Measurements from ENCODE around the gene FRRS1L. TPM values are rescaled to one million over a fixed set of nuclear protein-coding genes. Genes with fewer than 3 reads are reported as not detected.

The FRRS1L gene
- total RNA-seq, 1 experiment from 2014 or later = not detected

DNA sequence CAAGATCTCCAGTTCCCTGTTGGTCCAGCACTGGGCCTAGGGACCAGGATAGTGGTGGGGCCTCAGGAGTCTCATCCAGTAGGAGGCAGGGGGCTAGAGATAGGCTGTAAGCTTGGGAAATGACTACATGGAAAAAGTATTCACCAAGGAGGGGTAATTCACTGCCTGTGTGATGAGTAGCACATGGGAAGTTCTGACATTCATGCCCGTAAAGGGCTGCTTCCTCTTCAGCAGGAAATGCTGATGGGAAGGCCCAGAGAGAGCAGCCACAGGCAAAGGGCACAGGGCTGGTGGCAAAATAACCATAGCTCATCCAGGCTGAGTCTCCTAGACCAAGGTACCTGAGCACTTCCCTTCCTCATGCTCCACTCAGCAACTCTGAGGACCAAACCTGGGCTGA lies 23.1 kb upstream of the FRRS1L start:
- no peak for DNase-seq (ENCODE audit: low read depth in 1 of 2, low spot score in 2 of 2)
- H3K27me3 ChIP-seq (replicated peaks) = no peaks in the 10 kb centered on the region
- H3K36me3 ChIP-seq = no peaks in the 10 kb centered on the region
- H3K4me1 ChIP-seq (replicated peaks) = peaks cover 4% of the 10 kb centered on the region; the same call in 1 of the 2 replicates
- no peak overlapping the region for H3K27ac ChIP-seq
- no peak overlapping the region for H3K4me3 ChIP-seq
- no peaks in the 10 kb centered on the region for H3K9me3 ChIP-seq (replicated peaks)

DNA sequence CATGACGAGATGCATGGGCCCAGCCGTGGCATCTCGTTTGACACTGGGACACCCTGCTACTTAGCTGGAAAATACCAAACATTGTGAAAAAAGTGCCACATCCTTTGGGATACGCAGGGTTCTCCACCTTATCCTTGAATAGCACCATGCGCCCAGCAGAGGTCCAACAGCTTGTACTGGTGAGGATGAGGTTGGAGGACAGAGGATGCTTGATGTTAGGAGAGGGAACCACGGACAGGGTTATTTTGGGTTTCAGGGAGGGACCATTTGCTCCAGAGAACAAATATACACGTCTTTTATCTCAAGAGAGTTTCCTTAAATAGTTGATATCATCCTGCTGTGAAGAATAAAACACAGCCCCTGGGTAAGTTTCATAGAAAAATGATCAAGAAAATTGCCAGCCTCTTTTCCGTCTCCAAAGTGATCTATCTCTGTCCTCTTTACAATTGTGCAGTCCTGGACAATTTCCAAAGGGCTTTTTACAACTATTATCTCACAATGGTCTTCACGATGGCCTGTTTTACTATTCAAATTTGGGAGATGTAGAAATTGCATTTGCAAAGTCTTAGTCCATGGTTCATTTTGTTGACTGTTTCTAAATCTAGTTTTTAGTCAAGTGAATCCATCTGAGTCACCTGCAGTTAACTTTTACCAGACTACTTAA lies 19.9 kb upstream of the FRRS1L start:
- no peak for DNase-seq (ENCODE audit: low read depth in 1 of 2, low spot score in 2 of 2)
- no peak overlapping the region for H3K4me3 ChIP-seq
- no peaks in the 10 kb centered on the region for H3K4me1 ChIP-seq (replicated peaks)
- no peaks in the 10 kb centered on the region for H3K27me3 ChIP-seq (replicated peaks)
- no peaks in the 10 kb centered on the region for H3K9me3 ChIP-seq (replicated peaks)
- no peak overlapping the region for H3K27ac ChIP-seq
- no peaks in the 10 kb centered on the region for H3K36me3 ChIP-seq

DNA sequence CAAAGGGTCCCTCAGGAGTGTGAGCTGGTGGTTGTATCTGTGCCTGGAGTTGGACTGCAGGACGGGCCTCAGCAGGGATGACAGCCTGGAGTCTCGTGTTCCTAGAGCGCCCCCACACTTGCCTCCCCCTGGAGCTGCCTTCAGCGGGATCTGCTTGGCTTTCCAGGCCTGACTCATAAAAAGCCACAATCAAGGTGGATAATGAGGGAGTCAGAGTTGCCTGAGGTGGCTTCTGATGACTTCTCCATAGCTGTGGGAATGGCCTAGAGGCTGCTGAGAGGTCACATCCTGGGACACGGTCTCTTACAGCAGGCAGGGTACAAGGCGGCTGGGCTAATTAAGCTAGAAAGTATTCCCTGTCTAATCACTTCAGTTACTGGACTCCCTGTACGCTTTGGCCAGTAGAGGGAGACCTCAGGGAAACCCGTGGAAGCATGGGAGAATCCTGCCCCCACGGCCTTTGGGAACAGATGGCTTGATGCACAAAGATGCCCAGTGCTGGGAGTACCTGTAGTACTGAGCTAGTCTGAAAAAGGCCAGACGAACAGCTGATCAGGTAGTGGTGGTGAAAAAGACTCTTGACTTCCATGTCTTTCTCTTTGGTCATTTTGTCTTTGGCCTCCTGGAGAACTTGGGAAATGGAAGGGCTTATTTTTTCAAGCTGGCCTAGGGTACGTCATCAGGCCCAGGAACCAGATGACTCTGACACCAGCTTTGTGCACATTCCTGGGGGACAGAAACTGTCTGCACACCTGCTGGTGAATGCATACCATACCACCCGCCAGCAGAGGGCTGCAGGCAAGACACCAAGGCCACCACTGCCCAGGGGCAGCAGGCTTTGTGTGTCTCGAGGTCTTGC lies 16.1 kb upstream of the FRRS1L start:
- Histone ChIP-seq H3K36me3 (no peaks in the 10 kb centered on the region), H3K4me1 (replicated peaks) (no peaks in the 10 kb centered on the region), H3K9me3 (replicated peaks) (no peaks in the 10 kb centered on the region), H3K4me3 (no peak overlapping the region), H3K27me3 (replicated peaks) (no peaks in the 10 kb centered on the region), H3K27ac (no peak overlapping the region)
- peak; percentile 19 to 52 for DNase-seq (ENCODE audit: low read depth in 1 of 2, low spot score in 2 of 2)

DNA sequence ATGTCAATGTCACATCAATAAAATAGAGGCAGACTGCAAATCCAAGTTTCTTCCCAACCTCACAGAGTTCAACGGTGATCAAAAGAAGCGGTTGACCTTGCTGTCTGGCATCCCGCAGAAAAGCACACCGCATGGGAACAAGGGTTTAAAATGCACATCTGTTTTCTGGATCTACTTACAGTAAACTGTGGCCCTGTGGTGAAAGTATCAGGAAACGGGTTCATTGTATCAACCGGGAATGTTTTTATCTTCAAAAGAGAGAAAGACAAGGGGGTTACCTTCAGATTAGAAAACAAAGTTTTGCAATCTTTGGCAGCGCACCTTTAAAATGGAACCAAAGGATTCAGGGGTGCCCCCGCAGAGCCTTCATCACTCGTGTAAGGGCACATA lies 15.5 kb upstream of the FRRS1L start:
- H3K27ac ChIP-seq = no peak overlapping the region
- DNase-seq (ENCODE audit: low read depth in 1 of 2, low spot score in 2 of 2) = no peak
- H3K4me3 ChIP-seq = no peak overlapping the region
- no peaks in the 10 kb centered on the region for H3K27me3 ChIP-seq (replicated peaks)
- no peaks in the 10 kb centered on the region for H3K4me1 ChIP-seq (replicated peaks)
- no peaks in the 10 kb centered on the region for H3K36me3 ChIP-seq
- no peaks in the 10 kb centered on the region for H3K9me3 ChIP-seq (replicated peaks)

DNA sequence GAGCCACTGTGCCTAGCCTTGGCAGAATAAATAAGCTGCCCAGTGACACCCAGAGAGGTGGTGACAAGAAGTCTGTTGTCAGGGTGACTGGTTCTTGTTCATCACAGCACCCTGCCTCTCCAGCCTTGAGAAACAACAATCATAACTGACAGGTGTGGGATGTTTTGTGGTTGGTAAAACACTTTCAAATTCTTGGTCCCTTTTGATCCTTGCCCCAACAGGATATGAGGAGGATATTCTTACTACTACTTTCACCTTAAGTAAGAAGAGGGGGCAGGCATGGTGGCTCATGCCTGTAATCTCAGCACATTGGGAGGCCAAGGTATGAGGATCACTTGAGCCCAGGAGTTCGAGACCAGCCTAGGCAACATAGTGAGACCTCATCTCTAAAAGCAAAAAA lies 14.2 kb upstream of the FRRS1L start:
- Histone ChIP-seq H3K27me3 (replicated peaks) (no peaks in the 10 kb centered on the region), H3K9me3 (replicated peaks) (no peaks in the 10 kb centered on the region)

DNA sequence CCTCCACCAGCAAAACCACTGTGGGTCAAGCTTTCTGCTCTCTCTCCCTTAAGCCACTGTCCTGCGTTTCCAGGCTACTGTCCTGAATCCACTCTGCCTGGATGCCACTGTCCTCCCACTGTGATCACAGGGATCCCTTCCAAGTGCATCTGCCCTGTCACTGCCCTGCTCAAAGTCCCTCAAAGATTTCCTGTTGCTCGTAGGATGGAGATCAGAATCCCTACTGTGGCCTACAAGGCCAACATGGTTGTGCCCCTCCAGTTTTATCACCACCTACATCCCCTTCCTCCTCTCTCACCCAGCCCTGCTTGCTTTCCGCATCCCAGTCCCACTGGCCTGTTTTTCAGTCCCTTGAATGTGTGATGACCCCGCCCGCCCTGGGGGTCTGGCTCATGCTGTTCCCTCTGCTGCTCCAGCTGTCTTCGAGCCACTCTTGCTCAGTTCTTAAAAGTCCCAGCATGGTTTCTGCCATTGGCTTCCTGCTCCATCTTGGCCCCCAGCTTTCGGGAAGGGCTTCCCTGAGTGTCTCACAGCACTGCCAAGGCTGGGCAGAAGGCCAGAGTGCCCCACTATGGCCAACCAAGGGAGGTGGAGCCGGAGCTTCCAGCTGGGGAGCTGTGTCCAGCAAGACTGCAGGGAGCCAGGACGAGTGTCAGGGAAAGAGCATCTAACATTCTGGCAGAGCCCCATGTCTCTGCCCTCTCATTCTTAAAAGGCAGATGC lies 12.9 kb upstream of the FRRS1L start:
- no peaks in the 10 kb centered on the region for H3K4me1 ChIP-seq (replicated peaks)
- H3K27me3 ChIP-seq (replicated peaks) = no peaks in the 10 kb centered on the region
- DNase-seq (ENCODE audit: low read depth in 1 of 2, low spot score in 2 of 2) = no peak
- no peak overlapping the region for H3K4me3 ChIP-seq
- no peaks in the 10 kb centered on the region for H3K36me3 ChIP-seq
- H3K9me3 ChIP-seq (replicated peaks) = no peaks in the 10 kb centered on the region
- H3K27ac ChIP-seq = no peak overlapping the region

More for the DNA sequence above, 14.2 kb upstream of the FRRS1L start:
- H3K4me1 ChIP-seq (replicated peaks) = no peaks in the 10 kb centered on the region
- no peak overlapping the region for H3K27ac ChIP-seq
- H3K4me3 ChIP-seq = no peak overlapping the region
- no peak for DNase-seq (ENCODE audit: low read depth in 1 of 2, low spot score in 2 of 2)
- no peaks in the 10 kb centered on the region for H3K36me3 ChIP-seq

DNA sequence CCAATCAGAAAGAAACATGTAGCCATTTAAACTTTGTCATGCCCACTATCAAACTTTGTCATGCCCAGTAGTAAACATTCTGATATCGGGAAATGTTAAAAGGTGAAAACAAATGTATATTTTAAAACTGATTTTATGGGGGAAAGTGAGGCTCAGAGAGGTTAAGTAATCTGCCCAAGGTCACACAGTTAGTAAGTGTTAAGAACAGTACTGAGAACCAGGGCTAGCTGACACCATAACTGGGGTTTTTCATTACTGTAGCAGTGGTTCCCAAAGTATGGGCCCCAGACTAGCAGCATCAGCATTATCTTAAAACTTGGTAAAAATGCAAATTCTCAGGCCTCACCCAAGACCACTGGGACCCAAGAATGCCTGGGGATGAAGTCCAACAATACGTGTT lies 9.9 kb upstream of the FRRS1L start:
- no peaks in the 10 kb centered on the region for H3K36me3 ChIP-seq
- no peaks in the 10 kb centered on the region; the same call in 1 of the 2 replicates for H3K27me3 ChIP-seq (replicated peaks)
- no peak for DNase-seq (ENCODE audit: low read depth in 1 of 2, low spot score in 2 of 2)
- no peak overlapping the region for H3K4me3 ChIP-seq
- no peaks in the 10 kb centered on the region for H3K9me3 ChIP-seq (replicated peaks)
- no peak overlapping the region for H3K27ac ChIP-seq
- no peaks in the 10 kb centered on the region for H3K4me1 ChIP-seq (replicated peaks)

DNA sequence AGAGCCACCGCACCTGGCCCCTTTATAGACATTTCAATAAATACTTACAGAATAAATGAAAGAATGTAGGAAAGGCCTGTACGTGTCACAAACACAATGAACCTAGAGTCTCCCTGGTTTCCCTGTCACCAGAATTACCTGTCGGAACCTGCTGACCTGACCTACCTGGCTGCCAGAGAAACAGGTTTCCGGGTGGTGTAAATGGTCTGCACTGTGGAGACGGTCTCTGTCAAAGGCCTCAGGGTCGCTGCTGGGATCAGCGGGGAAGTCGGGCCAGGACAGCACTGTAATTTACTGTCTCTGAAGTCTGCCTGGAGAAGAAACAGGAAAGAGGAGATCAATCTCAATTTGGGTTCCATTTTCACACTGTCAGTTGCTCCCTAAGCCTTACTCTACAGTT lies 9.3 kb upstream of the FRRS1L start:
- H3K27ac ChIP-seq = no peak overlapping the region
- H3K27me3 ChIP-seq (replicated peaks) = no peaks in the 10 kb centered on the region; the same call in 1 of the 2 replicates
- H3K4me3 ChIP-seq = no peak overlapping the region
- H3K4me1 ChIP-seq (replicated peaks) = no peaks in the 10 kb centered on the region
- no peaks in the 10 kb centered on the region for H3K9me3 ChIP-seq (replicated peaks)
- no peaks in the 10 kb centered on the region for H3K36me3 ChIP-seq
- DNase-seq (ENCODE audit: low read depth in 1 of 2, low spot score in 2 of 2) = no peak

DNA sequence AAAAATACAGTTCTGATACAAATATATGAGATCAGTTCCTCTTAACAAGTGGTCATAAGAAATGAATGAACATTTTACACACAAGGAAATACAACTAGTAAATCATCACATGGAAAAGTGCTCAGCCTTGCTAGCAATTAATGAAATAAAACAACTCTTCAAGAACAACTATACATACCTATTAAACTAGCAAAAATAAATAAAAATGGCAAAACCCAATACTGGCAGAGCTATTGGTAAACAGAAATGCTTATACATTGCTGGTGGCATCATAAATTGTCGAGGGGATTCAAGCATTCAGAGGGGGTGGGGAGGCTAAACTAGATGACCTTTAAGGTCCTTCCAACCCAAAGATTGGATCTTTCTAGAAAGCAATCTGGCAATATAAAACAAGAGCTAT lies 5.9 kb upstream of the FRRS1L start:
- peaks cover 5% of the 10 kb centered on the region; the same call in 1 of the 2 replicates for H3K27me3 ChIP-seq (replicated peaks)
- no peak for DNase-seq (ENCODE audit: low read depth in 1 of 2, low spot score in 2 of 2)
- no peaks in the 10 kb centered on the region for H3K9me3 ChIP-seq (replicated peaks)
- no peak overlapping the region for H3K4me3 ChIP-seq
- H3K27ac ChIP-seq = no peak overlapping the region
- no peaks in the 10 kb centered on the region for H3K4me1 ChIP-seq (replicated peaks)
- no peaks in the 10 kb centered on the region for H3K36me3 ChIP-seq

DNA sequence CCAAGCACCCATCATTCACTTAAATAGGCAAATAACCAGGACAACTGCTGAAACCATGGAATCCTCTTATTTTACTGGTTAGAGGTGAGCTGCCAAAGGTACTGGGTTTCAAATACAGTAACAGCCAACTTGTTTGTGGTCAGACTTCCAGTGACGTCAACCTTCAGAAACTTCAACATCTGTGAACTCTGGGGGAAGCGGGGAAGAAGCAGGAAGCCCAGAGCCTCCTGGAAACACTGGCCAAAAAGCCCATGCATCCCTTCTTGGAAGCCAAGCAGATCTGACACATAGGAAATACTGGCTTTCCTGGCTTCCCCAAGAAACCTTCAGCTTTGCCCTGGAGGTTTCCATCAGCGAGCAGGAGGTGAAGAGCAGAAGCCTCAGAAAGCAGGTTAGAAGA lies 4.9 kb upstream of the FRRS1L start:
- Histone ChIP-seq H3K27me3 (replicated peaks) (peaks cover 13% of the 10 kb centered on the region), H3K4me3 (no peak overlapping the region), H3K9me3 (replicated peaks) (no peaks in the 10 kb centered on the region), H3K36me3 (no peaks in the 10 kb centered on the region), H3K4me1 (replicated peaks) (no peaks in the 10 kb centered on the region), H3K27ac (no peak overlapping the region)
- no peak for DNase-seq (ENCODE audit: low read depth in 1 of 2, low spot score in 2 of 2)

DNA sequence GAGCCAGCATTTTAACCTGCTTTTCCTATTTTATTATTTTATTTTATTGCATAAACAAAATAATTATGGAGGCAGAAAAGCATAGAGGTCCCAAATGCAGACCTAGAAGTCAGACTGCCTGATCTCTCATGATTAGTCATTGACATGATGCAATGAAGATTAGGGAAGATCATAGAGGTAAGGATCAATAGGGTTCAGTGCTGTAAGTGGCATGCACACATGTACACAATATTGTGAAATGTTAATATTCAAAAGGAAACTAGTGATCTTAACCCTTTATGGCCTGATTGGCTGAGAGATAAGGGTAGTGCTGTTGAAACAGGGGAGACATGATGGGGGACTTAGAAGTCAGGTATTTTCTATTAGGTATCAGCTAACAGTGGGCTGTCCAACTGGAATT lies 1.1 kb upstream of the FRRS1L start:
- Histone ChIP-seq H3K36me3 (no peaks in the 10 kb centered on the region), H3K27me3 (replicated peaks) (peaks cover 21% of the 10 kb centered on the region)
- no peak for DNase-seq (ENCODE audit: low read depth in 1 of 2, low spot score in 2 of 2)

DNA sequence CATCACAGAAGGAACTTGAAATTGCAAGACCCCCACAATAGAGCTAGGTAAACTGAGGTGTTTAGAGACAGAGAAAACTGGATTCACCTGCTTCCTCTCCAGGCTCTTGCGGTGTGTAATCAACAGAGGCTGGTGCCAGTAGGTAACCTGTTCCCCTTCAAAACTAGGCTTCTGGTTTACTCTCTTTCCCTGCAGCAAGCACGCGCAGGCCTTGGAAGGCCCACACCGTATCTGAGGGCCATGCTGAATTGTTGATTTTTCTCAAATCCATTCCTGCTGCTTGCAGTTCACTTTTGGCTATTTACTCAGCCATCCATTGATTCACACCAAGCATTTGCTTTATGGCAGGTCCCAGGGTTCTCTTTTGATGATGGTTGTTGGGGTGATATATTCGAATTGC lies 667 bp upstream of the FRRS1L start:
- H3K27ac ChIP-seq = no peak overlapping the region
- H3K36me3 ChIP-seq = no peaks in the 10 kb centered on the region
- DNase-seq (ENCODE audit: low read depth in 1 of 2, low spot score in 2 of 2) = no peak
- H3K9me3 ChIP-seq (replicated peaks) = no peaks in the 10 kb centered on the region
- H3K4me3 ChIP-seq = no peak overlapping the region
- H3K4me1 ChIP-seq (replicated peaks) = no peaks in the 10 kb centered on the region
- H3K27me3 ChIP-seq (replicated peaks) = peaks cover 21% of the 10 kb centered on the region

More for the DNA sequence above, 1.1 kb upstream of the FRRS1L start:
- Histone ChIP-seq H3K4me3 (no peak overlapping the region), H3K4me1 (replicated peaks) (no peaks in the 10 kb centered on the region), H3K9me3 (replicated peaks) (no peaks in the 10 kb centered on the region), H3K27ac (no peak overlapping the region)

DNA sequence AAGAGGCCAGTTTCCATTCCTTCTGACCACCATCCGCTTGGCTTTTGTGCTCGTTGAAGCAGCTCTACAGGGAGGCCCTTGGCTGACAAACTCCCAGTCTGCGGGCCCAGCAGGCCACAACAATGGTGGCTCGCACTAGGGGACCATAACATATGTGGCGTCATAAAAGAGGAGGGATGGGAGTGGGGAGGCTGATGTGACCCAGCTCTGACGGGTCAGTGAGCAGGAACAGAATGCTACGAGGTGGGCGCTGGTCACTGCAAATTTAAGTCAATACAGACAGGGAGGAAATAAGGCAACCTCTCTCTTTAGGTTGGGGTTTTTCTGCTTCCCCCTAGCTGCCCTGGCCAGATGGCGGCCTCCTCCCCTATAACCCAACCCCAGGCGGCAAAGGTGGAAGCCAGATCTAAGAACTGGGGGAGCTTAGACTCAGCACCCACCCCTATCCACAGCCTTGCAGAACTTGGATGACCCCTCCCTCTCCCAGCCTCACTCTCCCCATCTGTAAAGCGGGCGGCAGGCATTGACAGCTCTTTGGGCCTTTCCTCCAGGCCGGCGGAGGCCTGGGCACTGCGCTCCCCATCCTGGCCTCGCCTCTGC lies 778 bp downstream of the FRRS1L start:
- no peaks in the 10 kb centered on the region for H3K4me1 ChIP-seq (replicated peaks)
- peaks cover 21% of the 10 kb centered on the region for H3K27me3 ChIP-seq (replicated peaks)
- no peaks in the 10 kb centered on the region for H3K36me3 ChIP-seq
- H3K9me3 ChIP-seq (replicated peaks) = no peaks in the 10 kb centered on the region
- no peak overlapping the region for H3K27ac ChIP-seq
- DNase-seq (ENCODE audit: low read depth in 1 of 2, low spot score in 2 of 2) = no peak
- H3K4me3 ChIP-seq = no peak overlapping the region
